ENCODE data around the gene ANKRD10.

Gene ANKRD10

GRCh38 chr13:110912651-110913051 is 2.2 kb downstream of the ANKRD10 start:
- DNase-seq, result no peak
- Mint-ChIP-seq H3K4me1 (peaks cover 71% of the 10 kb centered on the region), H3K9me3 (no peaks in the 10 kb centered on the region), H3K4me3 (peak overlapping the region; percentile 26 to 94), H3K27ac (peak overlapping the region in 1 of 2 donors; percentile 94), H3K27me3 (no peaks in the 10 kb centered on the region)
- ATAC-seq, result no peak

- H3K4me3 Mint-ChIP-seq, result peak overlapping the region in 1 of 2 donors; percentile 94
- H3K4me1 Mint-ChIP-seq, result peaks cover 74% of the 10 kb centered on the region
- H3K27me3 Mint-ChIP-seq, result no peaks in the 10 kb centered on the region
- H3K27ac Mint-ChIP-seq, result peak overlapping the region in 1 of 2 donors; percentile 19
- no peak for ATAC-seq
- no peak for DNase-seq
- no peaks in the 10 kb centered on the region for H3K9me3 Mint-ChIP-seq
Measured at GRCh38 chr13:110911880-110912279, 3.0 kb downstream of the ANKRD10 start.

GRCh38 chr13:110910013-110910890 is 4.6 kb downstream of the ANKRD10 start:
- Mint-ChIP-seq H3K4me1 (peaks cover 77% of the 10 kb centered on the region), H3K27ac (peak overlapping the region in 1 of 2 donors; percentile 78), H3K9me3 (no peaks in the 10 kb centered on the region), H3K27me3 (no peaks in the 10 kb centered on the region), H3K4me3 (no peak overlapping the region)
- ATAC-seq (no peak), DNase-seq (no peak)

GRCh38 chr13:110907951-110908898 is 6.6 kb downstream of the ANKRD10 start:
- H3K9me3 Mint-ChIP-seq, result no peaks in the 10 kb centered on the region
- no peak for DNase-seq
- no peaks in the 10 kb centered on the region for H3K27me3 Mint-ChIP-seq
- H3K4me3 Mint-ChIP-seq, result no peak overlapping the region
- H3K4me1 Mint-ChIP-seq, result peaks cover 72% of the 10 kb centered on the region
- peak; percentile 48 for ATAC-seq
- peak overlapping the region in 1 of 2 donors; percentile 55 for H3K27ac Mint-ChIP-seq

- Mint-ChIP-seq H3K4me3 (no peak overlapping the region), H3K4me1 (peaks cover 63% of the 10 kb centered on the region), H3K27me3 (no peaks in the 10 kb centered on the region), H3K9me3 (no peaks in the 10 kb centered on the region), H3K27ac (no peak overlapping the region)
- DNase-seq, result no peak
- ATAC-seq, result no peak
Measured at GRCh38 chr13:110907301-110907700, 7.6 kb downstream of the ANKRD10 start.

GRCh38 chr13:110904748-110905147 is 10.1 kb downstream of the ANKRD10 start:
- Mint-ChIP-seq H3K9me3 (no peaks in the 10 kb centered on the region), H3K27ac (no peak overlapping the region), H3K4me1 (peaks cover 37% of the 10 kb centered on the region), H3K27me3 (no peaks in the 10 kb centered on the region), H3K4me3 (no peak overlapping the region)
- DNase-seq, result no peak
- no peak for ATAC-seq

GRCh38 chr13:110902370-110902769 is 12.5 kb downstream of the ANKRD10 start:
- no peak overlapping the region for H3K4me3 Mint-ChIP-seq
- H3K27ac Mint-ChIP-seq, result no peak overlapping the region
- ATAC-seq, result no peak
- no peaks in the 10 kb centered on the region for H3K27me3 Mint-ChIP-seq
- peaks cover 14% of the 10 kb centered on the region for H3K4me1 Mint-ChIP-seq
- DNase-seq, result no peak
- H3K9me3 Mint-ChIP-seq, result no peaks in the 10 kb centered on the region

GRCh38 chr13:110897521-110897920 is 17.3 kb downstream of the ANKRD10 start:
- no peak for DNase-seq
- Mint-ChIP-seq H3K4me3 (no peak overlapping the region), H3K27me3 (no peaks in the 10 kb centered on the region), H3K27ac (no peak overlapping the region), H3K4me1 (no peaks in the 10 kb centered on the region), H3K9me3 (no peaks in the 10 kb centered on the region)
- ATAC-seq, result no peak

GRCh38 chr13:110897014-110897413 is 17.9 kb downstream of the ANKRD10 start:
- ATAC-seq, result no peak
- DNase-seq, result no peak
- Mint-ChIP-seq H3K27ac (no peak overlapping the region), H3K9me3 (no peaks in the 10 kb centered on the region), H3K4me3 (no peak overlapping the region), H3K4me1 (no peaks in the 10 kb centered on the region), H3K27me3 (no peaks in the 10 kb centered on the region)

- DNase-seq (no peak), ATAC-seq (no peak)
- Mint-ChIP-seq H3K4me1 (no peaks in the 10 kb centered on the region), H3K9me3 (no peaks in the 10 kb centered on the region), H3K4me3 (no peak overlapping the region), H3K27me3 (no peaks in the 10 kb centered on the region), H3K27ac (peak overlapping the region in 1 of 2 donors; percentile 37)
Measured at GRCh38 chr13:110894086-110894485, 20.8 kb downstream of the ANKRD10 start.

- Mint-ChIP-seq H3K9me3 (no peaks in the 10 kb centered on the region), H3K27me3 (no peaks in the 10 kb centered on the region), H3K4me1 (no peaks in the 10 kb centered on the region), H3K27ac (peak overlapping the region in 1 of 2 donors; percentile 37), H3K4me3 (no peak overlapping the region)
- DNase-seq (no peak), ATAC-seq (no peak)
Measured at GRCh38 chr13:110893571-110893970, 21.3 kb downstream of the ANKRD10 start.

GRCh38 chr13:110890279-110891165 is 24.3 kb downstream of the ANKRD10 start:
- no peaks in the 10 kb centered on the region for H3K9me3 Mint-ChIP-seq
- DNase-seq, result no peak
- H3K27me3 Mint-ChIP-seq, result no peaks in the 10 kb centered on the region
- H3K4me1 Mint-ChIP-seq, result peaks cover 1% of the 10 kb centered on the region
- no peak overlapping the region for H3K4me3 Mint-ChIP-seq
- ATAC-seq, result no peak
- no peak overlapping the region for H3K27ac Mint-ChIP-seq

GRCh38 chr13:110888390-110888789 is 26.5 kb downstream of the ANKRD10 start:
- no peak for ATAC-seq
- Mint-ChIP-seq H3K9me3 (no peaks in the 10 kb centered on the region), H3K27me3 (no peaks in the 10 kb centered on the region), H3K4me1 (peaks cover 12% of the 10 kb centered on the region), H3K4me3 (no peak overlapping the region), H3K27ac (no peak overlapping the region)
- no peak for DNase-seq

- Mint-ChIP-seq H3K4me3 (no peak overlapping the region), H3K27me3 (no peaks in the 10 kb centered on the region), H3K27ac (no peak overlapping the region), H3K9me3 (no peaks in the 10 kb centered on the region), H3K4me1 (peaks cover 12% of the 10 kb centered on the region)
- DNase-seq (no peak), ATAC-seq (no peak)
Measured at GRCh38 chr13:110887597-110888333, 27.1 kb downstream of the ANKRD10 start.
